GM18951 (cell line): ENCODE measurements around the gene TAF12.
"Not testable (repeated sequence)": the region's sequence is repeated elsewhere in the genome, so short reads cannot be mapped to it uniquely, and the experiment has no call there.

Source experiments
- POLR2A ChIP-seq: IDR thresholded peaks from 4 replicates; pipeline ENCODE4 v1.6.1; 2011; ENCODE audit warnings: mild to moderate bottlenecking; ENCODE audit not compliant: insufficient read length, insufficient read depth; ENCODE audit errors: extremely low read depth
- in situ Hi-C: fragments of 300-500 bp; cut with MboI; formaldehyde crosslinking; loops from one replicate; pipeline ENCODE4 v1.12.0; 2022; ENCODE audit warnings: low sequenced_read_pairs, mixed read lengths, inconsistent platforms; ENCODE audit not compliant: unreplicated experiment

TAF12 gene

DNA sequence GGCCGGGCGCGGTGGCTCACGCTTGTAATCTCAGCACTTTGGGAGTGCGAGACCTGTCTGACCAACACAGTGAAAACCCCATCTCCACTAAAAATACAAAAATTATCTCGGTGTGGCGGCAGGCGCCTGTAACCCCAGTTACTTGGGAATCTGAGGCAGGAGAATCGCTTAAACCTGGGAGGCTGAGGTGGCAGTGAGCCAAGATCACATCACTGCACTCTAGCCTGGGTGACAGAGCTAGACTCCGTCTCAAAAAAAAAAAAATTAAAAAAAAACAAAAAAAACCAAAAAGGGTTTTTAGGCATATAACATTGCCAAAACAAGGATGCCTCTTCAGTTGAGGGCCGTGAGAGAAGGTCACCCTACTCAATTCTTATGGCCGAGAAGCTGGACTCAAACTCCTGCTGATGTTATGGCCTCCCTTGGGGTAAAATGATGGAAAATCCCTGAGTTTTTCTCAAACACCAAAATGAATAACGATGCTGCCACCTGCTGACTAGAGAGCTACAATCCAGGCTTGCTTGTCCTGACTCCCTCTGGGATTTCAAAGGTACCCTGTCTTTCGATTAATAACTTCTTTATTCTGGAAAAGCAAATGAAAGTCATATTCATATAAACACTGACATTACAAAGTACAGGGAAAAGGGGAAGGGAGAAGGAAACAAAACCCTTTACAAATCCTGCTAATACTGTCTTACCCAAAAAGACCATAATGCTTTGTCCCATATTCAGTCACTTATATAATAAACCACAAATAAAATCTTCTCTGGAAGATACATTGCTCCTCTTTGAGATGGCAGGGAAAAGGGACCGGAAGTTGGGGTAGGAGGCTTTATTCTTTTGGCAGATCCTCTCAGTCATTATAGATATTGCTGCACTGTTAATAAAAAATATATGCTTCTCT is 40.1 kb downstream of the TAF12 start:
- TF ChIP-seq POLR2A, result no peak
- in situ Hi-C loops, result loop anchor here (10.0 to 25.0 kb wide), 2 partner anchors 88 to 190 kb away; no protein-coding TSS in a partner anchor

DNA sequence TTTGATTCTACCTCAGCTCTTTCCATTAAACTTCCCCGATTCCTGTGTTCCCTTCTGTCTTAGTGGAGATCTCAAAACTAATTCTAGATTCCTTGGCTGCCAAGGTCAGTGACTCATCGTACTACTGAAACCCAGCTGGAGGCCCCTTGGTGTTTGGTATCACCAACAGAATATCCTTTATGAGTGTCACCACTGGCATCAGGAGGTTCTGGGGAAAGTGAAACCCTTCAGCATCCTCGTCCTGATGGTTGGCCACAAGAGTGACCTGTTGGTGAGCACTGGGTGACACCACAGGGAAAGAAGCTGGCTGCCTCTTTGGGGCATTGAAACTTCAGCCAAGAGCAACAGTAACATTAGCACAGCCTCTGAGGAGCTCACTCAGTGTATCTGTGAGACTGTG is 41.2 kb downstream of the TAF12 start:
- no peak for TF ChIP-seq POLR2A
- in situ Hi-C loops, result loop anchor here (10.0 to 25.0 kb wide), 2 partner anchors 87 to 189 kb away; no protein-coding TSS in a partner anchor

- in situ Hi-C loops, result not testable (repeated sequence)
Observed at GRCh38 chr1:28596276-28596675, 46.6 kb downstream of the TAF12 start.

GRCh38 chr1:28595412-28596191 is 47.3 kb downstream of the TAF12 start:
- no peak for TF ChIP-seq POLR2A
- in situ Hi-C loops, result no loop called here

GRCh38 chr1:28594686-28595411 is 48.0 kb downstream of the TAF12 start:
- in situ Hi-C loops, result not testable (repeated sequence)

- in situ Hi-C loops, result not testable (repeated sequence)
Observed at GRCh38 chr1:28593988-28594356, 48.9 kb downstream of the TAF12 start.

DNA sequence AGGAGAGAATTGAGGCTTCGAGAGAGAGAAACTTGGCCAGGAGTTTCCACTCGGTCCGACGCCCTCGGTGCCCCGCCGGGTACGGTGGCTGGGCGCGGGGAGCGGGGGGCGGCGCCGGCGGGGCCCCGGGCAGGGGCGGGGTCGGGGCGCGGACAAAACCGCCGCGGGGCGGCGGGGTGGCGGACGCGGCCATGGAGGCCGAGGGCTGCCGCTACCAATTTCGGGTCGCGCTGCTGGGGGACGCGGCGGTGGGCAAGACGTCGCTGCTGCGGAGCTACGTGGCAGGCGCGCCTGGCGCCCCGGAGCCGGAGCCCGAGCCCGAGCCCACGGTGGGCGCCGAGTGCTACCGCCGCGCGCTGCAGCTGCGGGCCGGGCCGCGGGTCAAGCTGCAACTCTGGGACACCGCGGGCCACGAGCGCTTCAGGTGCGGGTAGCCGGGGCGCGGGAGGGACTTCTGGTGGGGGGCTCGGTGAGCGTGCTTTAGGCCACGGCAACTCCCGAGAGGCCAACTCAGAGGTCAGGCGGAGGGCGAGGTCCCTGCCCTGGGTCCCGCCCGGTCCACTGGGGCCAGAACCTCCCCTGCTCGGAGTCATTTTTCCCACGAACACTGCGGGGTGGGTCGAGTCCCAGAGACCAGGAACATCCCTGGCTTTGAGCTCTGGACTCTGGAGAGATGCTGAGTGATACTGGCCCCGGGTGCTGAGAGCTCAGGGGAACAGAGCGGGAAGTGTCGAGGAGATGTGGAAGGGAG is 50.4 kb downstream of the TAF12 start:
- TF ChIP-seq POLR2A, result peak; percentile 36
- in situ Hi-C loops, result no loop called here

- no peak for TF ChIP-seq POLR2A
- in situ Hi-C loops, result no loop called here
Observed at GRCh38 chr1:28591708-28592320, 51.1 kb downstream of the TAF12 start, which contains the start of gene RAB42. Gene RAB42, plus strand, starts transcription at chr1:28592265. Its CDS starts 247 bp downstream, at chr1:28592512.

DNA sequence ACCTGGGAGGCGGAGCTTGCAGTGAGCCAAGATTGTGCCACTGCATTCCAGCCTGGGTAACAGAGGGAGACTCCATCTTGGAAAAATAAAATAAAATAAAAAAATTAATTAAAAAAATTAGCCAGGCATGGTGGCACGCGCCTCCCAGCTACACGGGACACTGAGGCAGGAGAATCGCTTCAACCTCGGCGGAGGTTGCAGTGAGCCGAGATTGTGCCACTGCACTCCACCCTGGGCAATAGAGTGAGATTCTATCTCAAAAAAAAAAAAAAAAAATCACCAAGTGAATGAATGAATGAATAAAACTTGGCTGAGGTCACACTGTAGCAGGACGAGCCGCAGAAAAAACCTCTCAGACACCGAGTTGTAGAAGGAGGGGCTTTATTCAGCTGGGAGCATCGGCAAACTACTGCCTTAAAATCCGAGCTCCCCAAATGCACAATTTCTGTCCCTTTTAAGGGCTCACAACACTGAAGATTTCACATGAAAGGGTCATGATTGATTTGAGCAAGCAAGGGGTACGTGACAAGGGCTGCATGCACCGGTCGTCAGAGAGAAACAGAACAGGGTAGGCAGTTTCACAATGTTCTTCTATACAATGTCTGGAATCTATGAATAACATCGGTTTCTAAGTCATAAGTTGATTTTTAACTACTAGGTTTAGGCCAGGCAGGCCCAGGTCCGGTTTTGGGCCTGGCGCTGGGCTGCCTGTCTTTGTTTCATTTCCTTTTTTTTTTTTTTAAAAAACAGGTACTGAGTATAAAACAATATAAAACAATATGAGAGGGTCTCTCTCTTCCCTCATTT is 56.1 kb downstream of the TAF12 start:
- in situ Hi-C loops, result not testable (repeated sequence)

DNA sequence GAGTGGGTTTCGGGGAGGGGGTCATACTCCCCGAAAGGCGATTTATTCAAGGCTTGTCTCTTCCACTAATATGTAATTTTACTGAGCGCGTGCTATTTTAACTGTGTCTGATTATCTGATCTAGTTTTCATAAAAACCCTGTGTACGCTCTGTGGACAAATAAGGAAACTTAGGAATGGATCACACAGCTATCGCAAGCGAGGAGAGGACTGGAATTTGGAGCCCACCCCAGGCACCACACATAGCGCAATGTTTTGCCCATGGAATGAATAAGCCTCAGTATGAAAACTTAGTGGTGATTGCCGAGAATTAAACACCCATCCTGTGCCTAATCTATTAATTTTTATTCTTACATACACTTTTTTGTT is 60.6 kb downstream of the TAF12 start:
- in situ Hi-C loops, result no loop called here
- no peak for TF ChIP-seq POLR2A

- in situ Hi-C loops, result no loop called here
- TF ChIP-seq POLR2A, result peak; percentile 100
Observed at GRCh38 chr1:28581531-28582247, 61.2 kb downstream of the TAF12 start.
